Activated CD4-positive, alpha-beta T cell treated with anti-CD3 and anti-CD28 coated beads, Interleukin-2, amount 10 ng/mL, durations not matched to agents 7 days and 5 days (primary cell): Measurements from ENCODE around the gene PROC. TPM values are rescaled to one million over a fixed set of nuclear protein-coding genes. Genes with fewer than 3 reads are reported as not detected.
"Not testable (repeated sequence)": the region's sequence is repeated elsewhere in the genome, so short reads cannot be mapped to it uniquely, and the experiment has no call there.

Source experiments
- CTCF ChIA-PET: fragments of 350-600 bp; sonication (Branson Sonifier 250); formaldehyde crosslinking; loops from one replicate; lab custom pipeline; 2021; ENCODE audit warnings: antibody characterized with exemption; lab: Charles Lee
- POLR2A ChIA-PET: fragments of 350-600 bp; sonication (Branson Sonifier 250); formaldehyde crosslinking; loops from one replicate; lab custom pipeline; 2021; ENCODE audit warnings: antibody characterized with exemption; lab: Charles Lee
- DNase-seq: peaks from one replicate; pipeline ENCODE4 v3.0.0-alpha.2; 2020
- H3K27ac Mint-ChIP-seq: one replicate; pipeline ENCODE4 v1.8.0; 2021; ENCODE audit warnings: mild to moderate bottlenecking, moderate library complexity, mixed read lengths
- H3K27me3 Mint-ChIP-seq: one replicate; pipeline ENCODE4 v1.8.0; 2021; ENCODE audit warnings: mixed read lengths
- H3K36me3 Mint-ChIP-seq: one replicate; pipeline ENCODE4 v1.8.0; 2021; ENCODE audit warnings: low read depth, mixed read lengths
- H3K4me1 Mint-ChIP-seq: one replicate; pipeline ENCODE4 v1.8.0; 2021; ENCODE audit warnings: mixed read lengths
- H3K4me3 Mint-ChIP-seq: one replicate; pipeline ENCODE4 v1.8.0; 2021; ENCODE audit warnings: mild to moderate bottlenecking, moderate library complexity, mixed read lengths
- H3K9me3 Mint-ChIP-seq: one replicate; pipeline ENCODE4 v1.8.0; 2021; ENCODE audit warnings: mixed read lengths
- total RNA-seq, 2 experiments: library from RNA; stranded (reverse); gene quantifications; one replicate each; pipeline ENCODE4 v1.2.3, GENCODE V29; 2021

Gene PROC
- total RNA-seq, 2 experiments from 2014 or later, result not detected

DNA sequence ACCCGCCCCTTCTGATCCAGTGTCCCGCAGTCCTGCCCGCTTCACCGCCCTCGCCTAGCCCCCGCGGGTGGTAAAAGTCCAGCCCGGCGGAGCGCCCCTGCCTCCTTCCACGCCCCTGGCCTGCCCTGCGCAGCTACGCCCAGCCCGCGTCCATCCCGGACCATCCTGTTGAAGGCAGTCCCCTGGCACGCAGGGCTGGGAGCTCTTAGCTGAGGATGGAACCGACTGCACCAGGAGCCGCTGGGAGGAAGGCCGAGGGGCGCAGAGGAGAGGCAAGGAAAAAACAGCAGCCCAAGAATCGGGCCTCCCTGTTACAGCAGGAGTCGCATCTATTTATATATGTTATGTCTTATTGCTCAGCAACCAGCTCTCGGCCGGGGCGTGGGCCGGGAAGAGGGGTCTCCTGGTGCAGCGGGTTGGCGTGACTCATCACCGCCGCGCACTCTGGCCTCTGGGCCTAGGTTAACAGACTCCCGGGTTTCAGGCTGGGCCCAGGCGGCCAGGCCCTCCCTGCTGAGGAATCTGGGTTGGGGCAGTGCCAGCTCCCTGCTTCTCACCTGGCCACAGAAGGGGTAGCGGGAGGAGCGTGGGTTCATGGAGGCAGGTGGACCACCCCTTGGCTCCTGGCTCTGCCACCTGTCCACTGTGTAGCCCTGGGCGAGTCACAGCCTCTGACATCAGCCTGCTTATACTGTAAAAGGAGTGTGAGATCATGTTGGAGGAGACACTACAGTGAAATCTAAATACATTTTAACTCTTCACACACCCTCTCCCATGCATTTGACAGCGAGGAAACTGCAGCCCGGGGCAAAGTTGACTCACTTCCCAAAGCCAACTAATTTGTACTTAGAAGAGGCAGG is 17.1 kb upstream of the PROC start:
- H3K9me3 Mint-ChIP-seq, result no peaks in the 10 kb centered on the region
- ChIA-PET CTCF (interaction anchor here (1.8 kb wide), 1 partner anchor 15 kb away, joined by 11 read pairs; no protein-coding TSS in a partner anchor), POLR2A (no interaction called here)
- H3K4me3 Mint-ChIP-seq, result no peak overlapping the region
- H3K36me3 Mint-ChIP-seq, result no peaks in the 10 kb centered on the region
- DNase-seq, result no peak
- peaks cover 14% of the 10 kb centered on the region for H3K4me1 Mint-ChIP-seq
- no peak overlapping the region for H3K27ac Mint-ChIP-seq
- H3K27me3 Mint-ChIP-seq, result peaks cover 3% of the 10 kb centered on the region

DNA sequence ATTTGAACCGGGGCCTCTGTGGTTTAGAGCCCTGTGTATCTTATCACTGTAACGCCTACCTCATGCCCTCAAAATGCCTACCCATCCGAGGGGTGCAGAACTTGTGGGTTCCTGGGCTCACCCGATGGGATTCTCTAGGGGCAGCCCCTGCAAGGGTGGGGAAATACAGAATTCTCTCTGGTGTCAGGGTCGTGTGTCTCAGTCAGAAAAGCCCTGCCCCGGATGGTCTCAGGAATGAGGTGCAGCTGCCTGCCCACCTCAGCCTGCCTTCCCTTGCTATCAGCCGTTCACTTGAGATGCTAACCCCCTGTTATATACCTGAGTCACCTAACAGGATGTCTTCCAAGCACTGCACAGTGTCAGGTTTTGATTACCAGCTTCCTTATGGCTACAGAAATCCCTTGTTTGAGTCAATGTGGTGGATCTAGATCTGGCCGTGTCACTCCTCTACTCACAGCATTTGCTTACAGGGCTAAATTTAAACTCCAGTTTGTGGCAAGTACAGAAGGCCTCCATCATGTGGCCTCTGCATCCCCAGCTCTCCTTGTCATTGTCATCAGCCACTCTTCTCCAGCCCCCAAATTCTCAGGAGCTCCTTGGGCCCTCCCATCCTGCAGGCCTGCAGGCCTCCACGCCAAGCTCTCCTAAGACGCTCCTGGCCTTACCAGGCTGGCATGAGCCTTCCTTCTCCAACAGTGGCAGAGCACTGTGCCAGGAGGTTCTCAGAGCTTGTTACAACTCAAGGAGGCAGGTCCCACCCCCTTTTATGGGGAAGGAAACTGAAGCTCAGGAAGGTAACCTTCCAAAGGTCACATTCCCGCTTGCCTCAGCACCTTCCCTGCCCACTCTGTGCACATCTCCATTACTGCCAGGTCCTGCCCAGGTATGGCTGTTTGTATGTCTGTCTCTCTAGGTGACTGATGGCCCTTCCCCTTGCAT is 16.2 kb upstream of the PROC start:
- ChIA-PET CTCF (interaction anchor here (0.6 to 1.8 kb wide), 5 partner anchors 12 to 410 kb away, joined by 3 to 11 read pairs (median 3); no protein-coding TSS in a partner anchor), POLR2A (no interaction called here)
- Mint-ChIP-seq H3K9me3 (no peaks in the 10 kb centered on the region), H3K27ac (no peak overlapping the region), H3K27me3 (peaks cover 3% of the 10 kb centered on the region), H3K4me1 (peaks cover 14% of the 10 kb centered on the region), H3K36me3 (no peaks in the 10 kb centered on the region), H3K4me3 (no peak overlapping the region)
- no peak for DNase-seq

DNA sequence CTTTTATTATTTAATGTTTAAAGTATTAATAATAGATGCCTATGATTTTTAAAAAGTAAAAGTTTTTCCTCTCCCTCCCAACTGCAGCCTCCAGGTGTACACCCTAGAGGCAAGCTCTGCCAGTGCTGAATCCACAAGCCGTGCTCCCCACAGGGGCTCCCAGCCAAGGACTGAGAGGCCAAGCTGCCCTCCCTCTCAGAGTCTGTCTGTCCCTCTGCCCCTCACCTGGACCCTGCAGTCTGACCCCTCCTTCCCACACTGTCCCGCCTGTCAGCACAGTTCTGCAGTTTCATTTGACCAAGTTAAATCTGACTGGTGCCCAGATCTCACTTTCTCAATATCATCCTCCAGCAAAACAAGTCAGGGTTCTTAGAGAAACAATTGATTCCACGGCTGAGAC is 14.8 kb upstream of the PROC start:
- POLR2A ChIA-PET, result no interaction called here
- CTCF ChIA-PET, result interaction anchor here (0.9 to 1.4 kb wide), 3 partner anchors 10 to 109 kb away, joined by 3 to 5 read pairs (median 3); partner anchors contain the start of gene ERCC3
- Mint-ChIP-seq H3K4me1 (peaks cover 7% of the 10 kb centered on the region), H3K27me3 (peaks cover 3% of the 10 kb centered on the region), H3K27ac (no peak overlapping the region), H3K36me3 (no peaks in the 10 kb centered on the region), H3K4me3 (no peak overlapping the region), H3K9me3 (no peaks in the 10 kb centered on the region)
- DNase-seq, result no peak

DNA sequence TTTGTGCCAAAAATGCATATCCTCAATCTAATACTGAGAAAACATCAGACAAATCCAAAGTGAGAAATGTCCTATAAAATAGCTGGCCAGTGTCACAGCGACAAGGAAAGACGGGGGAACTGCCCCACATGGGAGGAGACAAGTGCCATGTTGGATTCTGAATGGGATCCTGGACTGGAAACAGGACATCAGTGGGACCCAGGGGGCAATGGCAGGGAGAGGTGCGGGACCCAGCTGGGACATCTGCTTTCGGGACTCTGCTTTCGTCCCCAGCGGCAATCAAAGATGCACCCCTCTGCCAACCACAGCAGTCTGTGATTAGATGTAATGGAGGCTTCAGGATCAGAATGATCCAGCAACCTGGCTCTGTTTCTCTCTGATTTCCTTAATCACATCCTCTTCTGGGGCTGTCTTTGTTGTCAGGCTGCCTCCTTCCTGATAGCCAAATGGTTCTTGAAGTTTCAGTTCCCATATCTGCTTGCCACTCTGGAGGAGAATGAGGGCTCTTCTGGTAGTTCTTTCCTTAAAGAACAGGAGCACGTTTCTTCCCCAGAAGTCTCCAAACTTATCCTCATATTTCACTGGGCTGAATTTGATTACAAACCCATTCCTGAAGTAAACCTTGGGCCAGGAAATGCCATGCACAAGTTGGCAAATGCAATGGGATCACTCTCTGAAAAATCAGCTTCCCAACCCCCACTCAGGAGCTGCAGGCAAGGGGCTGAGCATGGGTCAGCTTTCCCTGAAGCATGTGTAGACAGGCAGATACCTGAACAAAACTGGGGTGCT is 13.6 kb upstream of the PROC start:
- Mint-ChIP-seq H3K36me3 (no peaks in the 10 kb centered on the region), H3K27me3 (peaks cover 1% of the 10 kb centered on the region), H3K9me3 (no peaks in the 10 kb centered on the region), H3K4me1 (peaks cover 9% of the 10 kb centered on the region), H3K4me3 (no peak overlapping the region), H3K27ac (no peak overlapping the region)
- no peak for DNase-seq
- ChIA-PET POLR2A (no interaction called here), CTCF (interaction anchor here (0.8 kb wide), 2 partner anchors 12 to 60 kb away, joined by 3 read pairs; no protein-coding TSS in a partner anchor)

DNA sequence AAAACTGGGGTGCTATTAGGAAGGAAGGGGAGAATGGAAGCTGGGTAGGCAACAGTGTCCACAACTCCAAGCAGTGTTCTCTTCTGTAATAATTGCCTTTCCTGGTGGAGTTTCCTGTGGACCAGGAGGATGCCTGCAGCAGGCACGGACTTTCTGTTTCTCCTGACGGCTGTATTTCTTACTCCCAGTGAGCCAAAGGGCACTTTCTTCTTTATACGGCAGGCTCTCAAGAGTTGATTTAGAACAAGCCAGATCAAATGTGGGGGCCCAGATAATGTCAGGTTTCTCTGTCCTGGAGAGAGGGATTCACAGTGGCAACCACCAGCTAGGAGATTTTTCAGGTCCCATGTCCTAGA is 13.0 kb upstream of the PROC start:
- Mint-ChIP-seq H3K27me3 (peaks cover 1% of the 10 kb centered on the region), H3K36me3 (no peaks in the 10 kb centered on the region), H3K9me3 (no peaks in the 10 kb centered on the region), H3K4me3 (no peak overlapping the region), H3K4me1 (peaks cover 11% of the 10 kb centered on the region), H3K27ac (no peak overlapping the region)
- no peak for DNase-seq
- POLR2A ChIA-PET, result no interaction called here
- CTCF ChIA-PET, result interaction anchor here (0.8 kb wide), 2 partner anchors 11 to 60 kb away, joined by 3 read pairs; no protein-coding TSS in a partner anchor

DNA sequence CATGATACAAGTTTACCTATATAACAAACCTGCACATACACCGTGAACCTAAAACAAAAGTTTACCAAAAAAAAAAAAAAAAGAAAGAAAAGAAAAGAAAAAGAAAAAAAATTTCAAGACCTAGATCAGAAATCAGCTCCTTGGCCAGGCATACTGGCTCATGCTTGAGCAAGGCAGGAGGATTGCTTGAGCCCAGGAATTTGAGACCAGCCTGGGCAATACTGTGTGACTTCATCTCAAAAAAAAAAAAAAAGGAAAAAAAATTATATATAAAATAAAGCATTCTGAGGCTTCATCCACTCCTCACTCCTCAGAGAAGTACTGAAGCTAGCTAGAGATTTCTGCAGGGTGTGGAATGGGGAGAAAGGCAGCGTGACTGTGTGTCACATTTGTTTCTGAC is 11.8 kb upstream of the PROC start:
- DNase-seq, result no peak
- Mint-ChIP-seq H3K4me1 (peaks cover 22% of the 10 kb centered on the region), H3K4me3 (no peak overlapping the region), H3K9me3 (no peaks in the 10 kb centered on the region), H3K36me3 (no peaks in the 10 kb centered on the region), H3K27me3 (peaks cover 1% of the 10 kb centered on the region), H3K27ac (no peak overlapping the region)
- POLR2A ChIA-PET, result no interaction called here
- CTCF ChIA-PET, result interaction anchor here (0.8 to 2.0 kb wide), 3 partner anchors 8 to 41 kb away, joined by 3 to 7 read pairs (median 5); no protein-coding TSS in a partner anchor

DNA sequence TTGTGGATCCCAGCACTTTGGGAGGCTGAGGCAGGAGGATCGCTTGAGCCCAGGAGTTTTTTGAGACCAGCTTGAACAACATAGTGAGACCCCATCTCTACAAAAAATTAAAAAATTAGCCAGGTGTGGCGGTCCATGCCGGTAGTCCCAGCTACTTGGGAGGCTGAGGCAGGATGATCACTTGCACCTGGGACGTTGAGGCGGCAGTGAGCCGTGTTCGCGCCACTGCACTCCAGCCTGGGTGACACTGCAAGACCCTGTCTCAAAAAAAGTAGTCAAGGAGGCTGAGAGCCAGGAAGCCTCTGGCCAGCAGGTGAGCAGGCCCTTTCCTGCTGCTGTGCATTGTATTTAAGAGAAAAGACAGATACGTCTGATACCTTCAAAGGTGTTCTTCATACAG is 11.1 kb upstream of the PROC start:
- CTCF ChIA-PET, result interaction anchor here (0.8 to 2.0 kb wide), 4 partner anchors 9 to 41 kb away, joined by 3 to 7 read pairs (median 4); no protein-coding TSS in a partner anchor
- no peaks in the 10 kb centered on the region for H3K36me3 Mint-ChIP-seq
- no peak overlapping the region for H3K27ac Mint-ChIP-seq
- peak overlapping the region; percentile 60 for H3K4me3 Mint-ChIP-seq
- DNase-seq, result no peak
- POLR2A ChIA-PET, result no interaction called here
- peaks cover 28% of the 10 kb centered on the region for H3K4me1 Mint-ChIP-seq
- peaks cover 1% of the 10 kb centered on the region for H3K27me3 Mint-ChIP-seq
- no peaks in the 10 kb centered on the region for H3K9me3 Mint-ChIP-seq

DNA sequence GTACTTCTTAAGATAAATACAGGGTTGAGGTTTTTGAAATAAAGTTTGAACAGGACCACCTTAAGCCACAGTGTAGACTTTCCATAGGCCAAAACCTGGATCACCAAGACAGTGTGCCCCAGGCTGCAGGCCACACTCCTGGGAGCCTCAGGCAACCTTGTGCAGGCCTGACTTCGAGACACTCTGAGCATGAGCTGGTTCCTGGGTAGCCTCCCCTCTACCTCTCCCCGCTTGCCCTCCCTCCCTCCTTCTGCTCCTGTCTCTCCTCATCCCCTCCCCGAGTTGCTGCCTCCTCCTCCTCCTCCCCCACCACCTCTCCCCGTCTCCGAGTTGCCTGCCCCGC is 10.6 kb upstream of the PROC start:
- Mint-ChIP-seq H3K36me3 (peaks cover 3% of the 10 kb centered on the region), H3K27ac (peak overlapping the region; percentile 42), H3K4me1 (peaks cover 28% of the 10 kb centered on the region), H3K9me3 (no peaks in the 10 kb centered on the region), H3K4me3 (peak overlapping the region; percentile 60), H3K27me3 (peaks cover 1% of the 10 kb centered on the region)
- no peak for DNase-seq
- CTCF ChIA-PET, result interaction anchor here (1.0 to 2.0 kb wide), 3 partner anchors 9 to 10 kb away, joined by 3 to 7 read pairs (median 4); no protein-coding TSS in a partner anchor
- POLR2A ChIA-PET, result no interaction called here

DNA sequence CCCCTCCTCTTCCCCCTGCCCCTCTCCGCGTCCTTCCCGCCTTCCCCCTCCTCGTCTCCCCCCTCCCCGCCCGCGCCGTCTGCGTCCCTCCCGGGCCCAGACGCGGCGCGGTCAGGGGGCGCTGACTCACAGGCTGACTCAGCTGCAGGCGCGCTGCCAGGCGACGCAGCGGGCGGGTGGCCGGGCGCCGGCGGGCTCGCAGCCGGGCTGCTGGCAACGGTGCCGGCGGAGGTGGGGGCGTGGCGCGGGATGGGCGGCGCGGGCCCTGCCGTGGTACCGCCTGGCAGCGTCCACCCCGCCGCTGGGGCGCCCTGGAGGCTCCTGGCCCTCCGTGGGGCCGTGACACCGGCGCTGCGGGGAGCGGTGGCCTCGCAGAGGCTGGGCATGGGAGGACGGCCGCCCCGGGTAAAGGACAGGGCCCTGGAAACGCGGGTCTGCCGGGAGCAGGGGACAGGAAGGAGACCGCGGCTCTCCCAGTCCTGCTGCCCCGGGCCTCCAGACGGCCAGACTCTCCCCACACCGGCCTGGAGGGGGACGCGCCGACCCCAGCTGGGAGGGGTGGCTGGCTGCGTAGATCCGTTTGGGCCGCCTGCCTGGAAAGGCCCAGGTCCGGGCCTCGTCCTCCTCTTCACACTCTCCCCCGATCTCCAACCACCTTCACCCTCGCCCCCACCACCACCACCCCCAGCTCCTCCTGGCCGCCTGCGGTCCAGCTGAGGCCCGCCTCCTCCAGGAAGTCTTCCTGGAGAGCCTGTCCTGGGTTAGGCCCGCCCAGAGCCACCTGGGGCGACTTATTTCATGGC is 10.0 kb upstream of the PROC start:
- ChIA-PET POLR2A (no interaction called here), CTCF (interaction anchor here (0.7 to 2.0 kb wide), 4 partner anchors 8 to 13 kb away, joined by 3 to 7 read pairs (median 4); no protein-coding TSS in a partner anchor)
- peaks cover 28% of the 10 kb centered on the region for H3K4me1 Mint-ChIP-seq
- H3K27ac Mint-ChIP-seq, result peak overlapping the region; percentile 42
- H3K27me3 Mint-ChIP-seq, result no peaks in the 10 kb centered on the region
- H3K9me3 Mint-ChIP-seq, result no peaks in the 10 kb centered on the region
- peak overlapping the region; percentile 60 for H3K4me3 Mint-ChIP-seq
- peak; percentile 75 for DNase-seq
- H3K36me3 Mint-ChIP-seq, result peaks cover 3% of the 10 kb centered on the region

DNA sequence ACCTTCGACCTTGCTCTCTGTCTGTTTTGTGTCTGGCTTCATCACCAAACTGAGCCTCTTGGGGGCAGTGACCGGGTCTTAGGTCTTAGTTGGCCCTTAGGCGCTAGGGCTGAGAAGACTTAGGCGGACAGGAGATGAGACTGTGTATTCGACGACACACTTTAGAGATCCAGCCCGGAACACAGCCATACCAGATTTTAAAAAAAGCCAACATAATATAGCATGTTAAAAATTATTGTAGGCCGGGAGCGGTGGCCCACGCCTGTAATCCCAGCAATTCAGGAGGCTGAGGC is 9.5 kb upstream of the PROC start:
- ChIA-PET POLR2A (no interaction called here), CTCF (interaction anchor here (0.7 to 1.1 kb wide), 2 partner anchors 9 to 14 kb away, joined by 3 to 4 read pairs; no protein-coding TSS in a partner anchor)
- peaks cover 28% of the 10 kb centered on the region for H3K4me1 Mint-ChIP-seq
- H3K4me3 Mint-ChIP-seq, result peak overlapping the region; percentile 53
- H3K27ac Mint-ChIP-seq, result no peak overlapping the region
- peaks cover 3% of the 10 kb centered on the region for H3K36me3 Mint-ChIP-seq
- no peak for DNase-seq
- H3K27me3 Mint-ChIP-seq, result no peaks in the 10 kb centered on the region
- no peaks in the 10 kb centered on the region for H3K9me3 Mint-ChIP-seq

DNA sequence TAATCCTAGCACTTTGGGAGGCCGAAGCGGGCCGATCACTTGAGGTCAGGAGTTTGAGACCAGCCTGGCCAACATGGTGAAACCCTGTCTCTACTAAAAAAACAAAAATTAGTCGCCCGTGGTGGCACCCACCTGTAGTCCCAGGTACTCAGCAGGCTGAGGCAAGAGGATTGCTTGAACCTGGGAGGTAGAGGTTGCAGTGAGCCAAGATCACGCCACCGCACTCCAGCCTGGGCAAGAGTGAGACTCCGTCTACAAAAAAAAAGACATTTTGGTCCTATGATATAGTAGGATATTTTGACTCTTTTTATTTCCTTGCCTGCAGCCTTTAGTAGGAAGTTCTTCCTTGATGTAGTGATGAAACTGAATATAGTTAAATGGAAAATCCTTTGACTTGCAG is 8.5 kb upstream of the PROC start:
- peaks cover 31% of the 10 kb centered on the region for H3K4me1 Mint-ChIP-seq
- H3K4me3 Mint-ChIP-seq, H3K27me3 Mint-ChIP-seq, H3K9me3 Mint-ChIP-seq, POLR2A ChIA-PET, H3K36me3 Mint-ChIP-seq, DNase-seq: not testable (repeated sequence)
- H3K27ac Mint-ChIP-seq, result peak overlapping the region; percentile 75
- CTCF ChIA-PET, result interaction anchor here (1.5 kb wide), 1 partner anchor 10 kb away, joined by 5 read pairs; no protein-coding TSS in a partner anchor
